Measurements from ENCODE around the gene FAM3A. TPM values are rescaled to one million over a fixed set of nuclear protein-coding genes. Genes with fewer than 3 reads are reported as not detected.

FAM3A gene
- total and polyA plus RNA-seq, 2 experiments from 2014 or later = 12.0 to 16.5 TPM

DNA sequence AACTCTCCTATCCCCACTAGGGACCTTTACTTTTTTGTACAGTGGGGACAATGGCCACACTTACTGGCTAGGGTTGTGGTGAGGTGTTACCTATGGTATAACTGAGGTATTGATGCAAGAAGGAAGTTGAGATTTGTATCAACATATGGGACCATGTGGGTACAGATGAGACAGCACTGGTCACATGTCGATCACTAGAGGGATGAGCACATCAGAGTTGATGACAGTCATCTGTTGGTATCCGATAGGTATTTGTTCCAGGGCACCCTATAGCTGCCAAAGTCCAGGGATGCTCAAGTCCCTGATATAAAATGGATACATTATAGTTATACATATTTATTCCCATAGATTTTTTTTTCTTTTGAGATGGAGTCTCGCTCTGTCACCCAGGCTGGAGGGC lies 13.0 kb downstream of the FAM3A start (continued):
- no peak for TF ChIP-seq CTCF (conservative IDR thresholded peaks at IDR 0.05; ENCODE audit: low read depth in 2 of 2)

GRCh38 chrX:154502098-154502497 lies 13.9 kb downstream of the FAM3A start:
- Mint-ChIP-seq H3K9me3 (no peaks in the 10 kb centered on the region), H3K27ac (no peak overlapping the region), H3K4me1 (no peaks in the 10 kb centered on the region), H3K36me3 (ENCODE audit: low read depth) (peaks cover 2% of the 10 kb centered on the region; the same call in 1 of the 3 replicates), H3K27me3 (ENCODE audit: insufficient read depth, low read depth, poor library complexity) (no peaks in the 10 kb centered on the region), H3K4me3 (no peak overlapping the region)
- no peaks in the 10 kb centered on the region for H3K27me3 ChIP-seq (ENCODE audit: insufficient read depth)
- ATAC-seq = no peak
- H3F3A ChIP-seq (replicated peaks; ENCODE audit: low read depth) = no peaks in the 10 kb centered on the region
- no peak overlapping the region for H3K4me3 ChIP-seq
- TF ChIP-seq STAT1 (IDR thresholded peaks at IDR 0.05; ENCODE audit: unreplicated experiment) (no peak), POLR2AphosphoS5 (IDR thresholded peaks at IDR 0.05; ENCODE audit: low read depth) (no peak), JUNB (IDR thresholded peaks at IDR 0.05; ENCODE audit: unreplicated experiment) (no peak), CREB1 (CRISPR knock-in tag; IDR thresholded peaks at IDR 0.05; ENCODE audit: low read depth) (no peak), CTCF (conservative IDR thresholded peaks at IDR 0.05; ENCODE audit: low read depth in 2 of 2) (no peak), EZH2phosphoT487 (IDR thresholded peaks at IDR 0.05; ENCODE audit: unreplicated experiment) (no peak)
- TF ChIP-seq, protein P1, sequence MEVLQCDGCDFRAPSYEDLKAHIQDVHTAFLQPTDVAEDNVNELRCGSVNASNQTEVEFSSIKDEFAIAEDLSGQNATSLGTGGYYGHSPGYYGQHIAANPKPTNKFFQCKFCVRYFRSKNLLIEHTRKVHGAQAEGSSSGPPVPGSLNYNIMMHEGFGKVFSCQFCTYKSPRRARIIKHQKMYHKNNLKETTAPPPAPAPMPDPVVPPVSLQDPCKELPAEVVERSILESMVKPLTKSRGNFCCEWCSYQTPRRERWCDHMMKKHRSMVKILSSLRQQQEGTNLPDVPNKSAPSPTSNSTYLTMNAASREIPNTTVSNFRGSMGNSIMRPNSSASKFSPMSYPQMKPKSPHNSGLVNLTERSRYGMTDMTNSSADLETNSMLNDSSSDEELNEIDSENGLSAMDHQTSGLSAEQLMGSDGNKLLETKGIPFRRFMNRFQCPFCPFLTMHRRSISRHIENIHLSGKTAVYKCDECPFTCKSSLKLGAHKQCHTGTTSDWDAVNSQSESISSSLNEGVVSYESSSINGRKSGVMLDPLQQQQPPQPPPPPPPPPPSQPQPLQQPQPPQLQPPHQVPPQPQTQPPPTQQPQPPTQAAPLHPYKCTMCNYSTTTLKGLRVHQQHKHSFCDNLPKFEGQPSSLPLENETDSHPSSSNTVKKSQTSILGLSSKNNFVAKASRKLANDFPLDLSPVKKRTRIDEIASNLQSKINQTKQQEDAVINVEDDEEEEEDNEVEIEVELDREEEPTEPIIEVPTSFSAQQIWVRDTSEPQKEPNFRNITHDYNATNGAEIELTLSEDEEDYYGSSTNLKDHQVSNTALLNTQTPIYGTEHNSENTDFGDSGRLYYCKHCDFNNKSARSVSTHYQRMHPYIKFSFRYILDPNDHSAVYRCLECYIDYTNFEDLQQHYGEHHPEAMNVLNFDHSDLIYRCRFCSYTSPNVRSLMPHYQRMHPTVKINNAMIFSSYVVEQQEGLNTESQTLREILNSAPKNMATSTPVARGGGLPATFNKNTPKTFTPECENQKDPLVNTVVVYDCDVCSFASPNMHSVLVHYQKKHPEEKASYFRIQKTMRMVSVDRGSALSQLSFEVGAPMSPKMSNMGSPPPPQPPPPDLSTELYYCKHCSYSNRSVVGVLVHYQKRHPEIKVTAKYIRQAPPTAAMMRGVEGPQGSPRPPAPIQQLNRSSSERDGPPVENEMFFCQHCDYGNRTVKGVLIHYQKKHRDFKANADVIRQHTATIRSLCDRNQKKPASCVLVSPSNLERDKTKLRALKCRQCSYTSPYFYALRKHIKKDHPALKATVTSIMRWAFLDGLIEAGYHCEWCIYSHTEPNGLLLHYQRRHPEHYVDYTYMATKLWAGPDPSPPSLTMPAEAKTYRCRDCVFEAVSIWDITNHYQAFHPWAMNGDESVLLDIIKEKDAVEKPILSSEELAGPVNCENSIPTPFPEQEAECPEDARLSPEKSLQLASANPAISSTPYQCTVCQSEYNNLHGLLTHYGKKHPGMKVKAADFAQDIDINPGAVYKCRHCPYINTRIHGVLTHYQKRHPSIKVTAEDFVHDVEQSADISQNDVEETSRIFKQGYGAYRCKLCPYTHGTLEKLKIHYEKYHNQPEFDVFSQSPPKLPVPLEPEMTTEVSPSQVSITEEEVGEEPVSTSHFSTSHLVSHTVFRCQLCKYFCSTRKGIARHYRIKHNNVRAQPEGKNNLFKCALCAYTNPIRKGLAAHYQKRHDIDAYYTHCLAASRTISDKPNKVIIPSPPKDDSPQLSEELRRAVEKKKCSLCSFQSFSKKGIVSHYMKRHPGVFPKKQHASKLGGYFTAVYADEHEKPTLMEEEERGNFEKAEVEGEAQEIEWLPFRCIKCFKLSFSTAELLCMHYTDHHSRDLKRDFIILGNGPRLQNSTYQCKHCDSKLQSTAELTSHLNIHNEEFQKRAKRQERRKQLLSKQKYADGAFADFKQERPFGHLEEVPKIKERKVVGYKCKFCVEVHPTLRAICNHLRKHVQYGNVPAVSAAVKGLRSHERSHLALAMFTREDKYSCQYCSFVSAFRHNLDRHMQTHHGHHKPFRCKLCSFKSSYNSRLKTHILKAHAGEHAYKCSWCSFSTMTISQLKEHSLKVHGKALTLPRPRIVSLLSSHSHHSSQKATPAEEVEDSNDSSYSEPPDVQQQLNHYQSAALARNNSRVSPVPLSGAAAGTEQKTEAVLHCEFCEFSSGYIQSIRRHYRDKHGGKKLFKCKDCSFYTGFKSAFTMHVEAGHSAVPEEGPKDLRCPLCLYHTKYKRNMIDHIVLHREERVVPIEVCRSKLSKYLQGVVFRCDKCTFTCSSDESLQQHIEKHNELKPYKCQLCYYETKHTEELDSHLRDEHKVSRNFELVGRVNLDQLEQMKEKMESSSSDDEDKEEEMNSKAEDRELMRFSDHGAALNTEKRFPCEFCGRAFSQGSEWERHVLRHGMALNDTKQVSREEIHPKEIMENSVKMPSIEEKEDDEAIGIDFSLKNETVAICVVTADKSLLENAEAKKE (CRISPR knock-in tag; IDR thresholded peaks at IDR 0.05) = no peak
- TF ChIP-seq, protein P2, sequence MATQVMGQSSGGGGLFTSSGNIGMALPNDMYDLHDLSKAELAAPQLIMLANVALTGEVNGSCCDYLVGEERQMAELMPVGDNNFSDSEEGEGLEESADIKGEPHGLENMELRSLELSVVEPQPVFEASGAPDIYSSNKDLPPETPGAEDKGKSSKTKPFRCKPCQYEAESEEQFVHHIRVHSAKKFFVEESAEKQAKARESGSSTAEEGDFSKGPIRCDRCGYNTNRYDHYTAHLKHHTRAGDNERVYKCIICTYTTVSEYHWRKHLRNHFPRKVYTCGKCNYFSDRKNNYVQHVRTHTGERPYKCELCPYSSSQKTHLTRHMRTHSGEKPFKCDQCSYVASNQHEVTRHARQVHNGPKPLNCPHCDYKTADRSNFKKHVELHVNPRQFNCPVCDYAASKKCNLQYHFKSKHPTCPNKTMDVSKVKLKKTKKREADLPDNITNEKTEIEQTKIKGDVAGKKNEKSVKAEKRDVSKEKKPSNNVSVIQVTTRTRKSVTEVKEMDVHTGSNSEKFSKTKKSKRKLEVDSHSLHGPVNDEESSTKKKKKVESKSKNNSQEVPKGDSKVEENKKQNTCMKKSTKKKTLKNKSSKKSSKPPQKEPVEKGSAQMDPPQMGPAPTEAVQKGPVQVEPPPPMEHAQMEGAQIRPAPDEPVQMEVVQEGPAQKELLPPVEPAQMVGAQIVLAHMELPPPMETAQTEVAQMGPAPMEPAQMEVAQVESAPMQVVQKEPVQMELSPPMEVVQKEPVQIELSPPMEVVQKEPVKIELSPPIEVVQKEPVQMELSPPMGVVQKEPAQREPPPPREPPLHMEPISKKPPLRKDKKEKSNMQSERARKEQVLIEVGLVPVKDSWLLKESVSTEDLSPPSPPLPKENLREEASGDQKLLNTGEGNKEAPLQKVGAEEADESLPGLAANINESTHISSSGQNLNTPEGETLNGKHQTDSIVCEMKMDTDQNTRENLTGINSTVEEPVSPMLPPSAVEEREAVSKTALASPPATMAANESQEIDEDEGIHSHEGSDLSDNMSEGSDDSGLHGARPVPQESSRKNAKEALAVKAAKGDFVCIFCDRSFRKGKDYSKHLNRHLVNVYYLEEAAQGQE (IDR thresholded peaks at IDR 0.05; ENCODE audit: unreplicated experiment) = no peak
- H3K36me3 ChIP-seq (ENCODE audit: insufficient read depth) = no peaks in the 10 kb centered on the region
- H3K4me1 ChIP-seq (ENCODE audit: insufficient read depth) = no peaks in the 10 kb centered on the region
- H3K4me2 ChIP-seq = no peak overlapping the region
- no peaks in the 10 kb centered on the region for H4K20me1 ChIP-seq (replicated peaks; ENCODE audit: insufficient read depth)
- H3K79me2 ChIP-seq (replicated peaks; ENCODE audit: insufficient read depth) = no peaks in the 10 kb centered on the region
- H3K9me2 ChIP-seq (ENCODE audit: insufficient read depth) = no peaks in the 10 kb centered on the region
- no peak overlapping the region for H3K27ac ChIP-seq (ENCODE audit: low read depth)
- no peak overlapping the region for H2AFZ ChIP-seq
- no peak for DNase-seq (ENCODE audit: low spot score)

Data from GM23338 (cell line).